ENCODE data around the gene CA10.

DNA sequence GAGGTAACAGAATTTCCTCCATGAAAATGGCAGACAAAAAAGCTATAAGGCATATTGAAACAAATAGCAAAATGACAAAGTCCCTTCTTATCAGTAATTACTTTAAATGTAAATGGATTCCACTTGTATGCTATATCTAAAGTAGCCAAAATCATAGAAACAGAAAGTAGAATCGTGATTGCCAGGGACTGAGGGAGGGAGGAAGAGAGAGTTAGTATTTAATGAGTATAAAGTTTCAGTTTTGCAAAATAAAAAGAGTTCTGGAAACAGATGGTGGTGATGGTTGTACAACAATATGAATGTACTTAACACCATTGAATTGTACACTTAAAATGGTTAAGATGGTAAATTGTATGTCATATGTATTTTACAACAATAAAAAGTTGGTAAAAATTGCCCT, 407.4 kb downstream of the CA10 start:
- TF ChIP-seq, protein P1, sequence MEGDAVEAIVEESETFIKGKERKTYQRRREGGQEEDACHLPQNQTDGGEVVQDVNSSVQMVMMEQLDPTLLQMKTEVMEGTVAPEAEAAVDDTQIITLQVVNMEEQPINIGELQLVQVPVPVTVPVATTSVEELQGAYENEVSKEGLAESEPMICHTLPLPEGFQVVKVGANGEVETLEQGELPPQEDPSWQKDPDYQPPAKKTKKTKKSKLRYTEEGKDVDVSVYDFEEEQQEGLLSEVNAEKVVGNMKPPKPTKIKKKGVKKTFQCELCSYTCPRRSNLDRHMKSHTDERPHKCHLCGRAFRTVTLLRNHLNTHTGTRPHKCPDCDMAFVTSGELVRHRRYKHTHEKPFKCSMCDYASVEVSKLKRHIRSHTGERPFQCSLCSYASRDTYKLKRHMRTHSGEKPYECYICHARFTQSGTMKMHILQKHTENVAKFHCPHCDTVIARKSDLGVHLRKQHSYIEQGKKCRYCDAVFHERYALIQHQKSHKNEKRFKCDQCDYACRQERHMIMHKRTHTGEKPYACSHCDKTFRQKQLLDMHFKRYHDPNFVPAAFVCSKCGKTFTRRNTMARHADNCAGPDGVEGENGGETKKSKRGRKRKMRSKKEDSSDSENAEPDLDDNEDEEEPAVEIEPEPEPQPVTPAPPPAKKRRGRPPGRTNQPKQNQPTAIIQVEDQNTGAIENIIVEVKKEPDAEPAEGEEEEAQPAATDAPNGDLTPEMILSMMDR (IDR thresholded peaks at IDR 0.05; ENCODE audit: extremely low read depth in 1 of 2, insufficient read depth in 1 of 2, low read depth in 1 of 2, low read length in 2 of 2), result no peak
- TF ChIP-seq, protein P2, sequence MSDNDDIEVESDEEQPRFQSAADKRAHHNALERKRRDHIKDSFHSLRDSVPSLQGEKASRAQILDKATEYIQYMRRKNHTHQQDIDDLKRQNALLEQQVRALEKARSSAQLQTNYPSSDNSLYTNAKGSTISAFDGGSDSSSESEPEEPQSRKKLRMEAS (IDR thresholded peaks at IDR 0.05; ENCODE audit: insufficient read depth, insufficient read length), result no peak
- TF ChIP-seq POLR2A (IDR thresholded peaks at IDR 0.05; ENCODE audit: low read depth, low read length), result no peak
